Tibial nerve (tissue), 4 donors: Measurements from ENCODE around the gene FBXW7.

ENCODE experiments used
- EP300 ChIP-seq, 2 donors: sonication (generic); formaldehyde crosslinking; IDR thresholded peaks; one replicate each; pipeline ENCODE4 v1.6.1; 2017; ENCODE audit warnings: antibody characterized with exemption in 2 of 2, mild to moderate bottlenecking in 1 of 2
- POLR2A ChIP-seq, 2 donors: fragments of 450-650 bp; IDR thresholded peaks; one replicate each; pipeline ENCODE4 v1.6.1; 2017; ENCODE audit warnings: antibody characterized with exemption in 2 of 2, mild to moderate bottlenecking in 2 of 2, moderate library complexity in 2 of 2
- TF ChIP-seq, protein P1 (sequence below), 5 experiments: fragments of 200-600 bp in 3 of 5; fragments of 450-650 bp in 2 of 5; sonication (generic) in 3 of 5; IDR thresholded peaks; one replicate each; pipeline ENCODE4 v1.5.1; 2016 to 2019; ENCODE audit warnings: antibody characterized with exemption in 5 of 5, mild to moderate bottlenecking in 3 of 5, moderate library complexity in 2 of 5

DNA sequence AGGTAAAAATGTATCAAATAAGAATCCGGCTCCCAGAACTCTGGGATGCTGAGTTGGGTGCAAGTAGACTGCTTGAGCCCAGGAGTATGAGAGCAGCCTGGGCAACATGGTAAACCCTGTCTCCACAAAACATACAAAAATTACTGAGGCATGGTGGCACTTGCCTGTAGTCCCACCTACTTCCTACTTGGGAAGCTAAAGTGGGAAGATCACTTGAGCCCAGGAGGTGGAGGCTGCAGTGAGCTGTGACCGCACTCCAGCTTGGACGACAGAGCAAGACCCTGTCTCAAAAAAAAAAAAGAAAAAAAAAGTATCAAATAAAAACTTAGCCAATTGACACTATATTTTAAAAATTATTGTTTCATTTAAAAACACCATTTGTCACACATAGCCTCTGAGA lies 84.4 kb downstream of the FBXW7 start:
- TF ChIP-seq, protein P1, sequence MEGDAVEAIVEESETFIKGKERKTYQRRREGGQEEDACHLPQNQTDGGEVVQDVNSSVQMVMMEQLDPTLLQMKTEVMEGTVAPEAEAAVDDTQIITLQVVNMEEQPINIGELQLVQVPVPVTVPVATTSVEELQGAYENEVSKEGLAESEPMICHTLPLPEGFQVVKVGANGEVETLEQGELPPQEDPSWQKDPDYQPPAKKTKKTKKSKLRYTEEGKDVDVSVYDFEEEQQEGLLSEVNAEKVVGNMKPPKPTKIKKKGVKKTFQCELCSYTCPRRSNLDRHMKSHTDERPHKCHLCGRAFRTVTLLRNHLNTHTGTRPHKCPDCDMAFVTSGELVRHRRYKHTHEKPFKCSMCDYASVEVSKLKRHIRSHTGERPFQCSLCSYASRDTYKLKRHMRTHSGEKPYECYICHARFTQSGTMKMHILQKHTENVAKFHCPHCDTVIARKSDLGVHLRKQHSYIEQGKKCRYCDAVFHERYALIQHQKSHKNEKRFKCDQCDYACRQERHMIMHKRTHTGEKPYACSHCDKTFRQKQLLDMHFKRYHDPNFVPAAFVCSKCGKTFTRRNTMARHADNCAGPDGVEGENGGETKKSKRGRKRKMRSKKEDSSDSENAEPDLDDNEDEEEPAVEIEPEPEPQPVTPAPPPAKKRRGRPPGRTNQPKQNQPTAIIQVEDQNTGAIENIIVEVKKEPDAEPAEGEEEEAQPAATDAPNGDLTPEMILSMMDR (IDR thresholded peaks at IDR 0.05): no peak
- TF ChIP-seq POLR2A (IDR thresholded peaks at IDR 0.05) (no peak), EP300 (IDR thresholded peaks at IDR 0.05) (no peak)
